BJ (cell line): ENCODE data around the gene NRN1L. TPM values are rescaled to one million over a fixed set of nuclear protein-coding genes. Genes with fewer than 3 reads are reported as not detected.

Experiments
- CTCF ChIA-PET: fragments of 350-600 bp; formaldehyde crosslinking; extraction: SDS; loops from one replicate; lab custom pipeline; 2021; ENCODE audit warnings: antibody characterized with exemption, inconsistent platforms; lab: Yijun Ruan, JAX
- POLR2A ChIA-PET: fragments of 300-600 bp; sonication (Branson Sonifier 250); formaldehyde crosslinking; extraction: SDS; loops from one replicate; lab custom pipeline; 2021; ENCODE audit warnings: antibody characterized with exemption; lab: Charles Lee
- DNase-seq: peaks from one replicate; pipeline ENCODE4 v3.0.0-alpha.2; 2011; ENCODE audit warnings: low read depth
- H3K27me3 ChIP-seq: 2 replicates; pipeline ENCODE4 v1.6.0; 2011; ENCODE audit warnings: low read length; ENCODE audit not compliant: control insufficient read depth, insufficient read depth
- H3K36me3 ChIP-seq: 2 replicates; pipeline ENCODE4 v1.5.1; 2011; ENCODE audit warnings: low read length; ENCODE audit not compliant: control insufficient read depth, insufficient read depth
- H3K4me3 ChIP-seq: 2 replicates; pipeline ENCODE4 v1.5.1; 2011; ENCODE audit warnings: low read depth, mild to moderate bottlenecking, control low read depth, low read length
- polyA plus RNA-seq: library from polyadenylated mRNA; depleted of rRNA; stranded (reverse); fragments of >200 nt; gene quantifications from 2 replicates; pipeline ENCODE4 v1.2.3, GENCODE V29; 2011
- TF ChIP-seq, protein P1 (sequence below): IDR thresholded peaks from 2 replicates; pipeline ENCODE4 v1.5.1; 2011; ENCODE audit warnings: low read depth, mild to moderate bottlenecking, control low read depth, inconsistent platforms, low read length, moderate library complexity; ENCODE audit not compliant: insufficient read depth

NRN1L gene
- polyA plus RNA-seq, 1 experiment: 0.27 TPM

DNA sequence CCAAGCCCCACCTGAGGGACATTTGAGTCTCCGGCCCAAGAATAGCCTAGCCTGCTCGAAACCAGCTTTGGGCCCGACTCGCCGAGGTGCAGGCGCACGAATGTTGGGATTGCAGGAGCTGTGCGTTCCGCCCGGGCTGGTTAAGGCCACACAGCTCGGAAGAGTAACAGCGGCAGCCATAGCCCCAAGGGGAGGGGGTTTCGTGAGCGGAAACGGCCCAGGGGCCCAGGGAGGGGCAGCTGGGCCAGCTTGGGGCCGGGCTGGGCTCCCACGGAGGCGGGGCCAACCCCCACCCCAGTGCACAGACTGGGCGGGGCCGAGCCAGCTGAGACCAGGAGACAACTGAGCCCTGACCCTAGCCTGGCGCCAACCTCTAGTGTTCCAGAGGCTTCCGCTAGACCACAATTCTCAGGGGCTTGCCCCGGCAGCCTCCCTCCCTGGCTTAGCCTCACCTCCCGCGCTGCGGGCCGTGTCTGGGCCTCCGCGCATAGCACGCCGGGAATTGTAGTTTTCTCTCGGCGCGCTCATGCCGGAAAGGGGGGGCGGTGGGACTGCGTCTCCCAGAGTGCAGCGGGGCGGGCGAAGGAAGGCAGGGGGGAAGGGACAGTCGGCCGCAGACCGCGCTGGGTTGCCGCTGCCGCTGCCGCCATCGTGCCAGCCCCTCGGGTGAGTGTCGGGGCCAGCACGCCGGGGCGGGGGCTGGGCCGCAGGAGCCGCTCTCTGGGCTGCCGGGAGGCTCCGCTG is 38.2 kb upstream of the NRN1L start, which contains the start of gene NUTF2:
NUTF2 (plus strand) TSS at position 614 of the 744 bp plus-strand sequence. CDS start 18,198 bp downstream, outside the sequence.
- ChIA-PET CTCF (interaction anchor here (1.2 to 2.9 kb wide), 4 partner anchors 30 to 325 kb away, joined by 4 to 11 read pairs (median 8); partner anchors contain the start of gene NRN1L), POLR2A (no interaction called here)
- H3K27me3 ChIP-seq: no peaks in the 10 kb centered on the region
- TF ChIP-seq, protein P1, sequence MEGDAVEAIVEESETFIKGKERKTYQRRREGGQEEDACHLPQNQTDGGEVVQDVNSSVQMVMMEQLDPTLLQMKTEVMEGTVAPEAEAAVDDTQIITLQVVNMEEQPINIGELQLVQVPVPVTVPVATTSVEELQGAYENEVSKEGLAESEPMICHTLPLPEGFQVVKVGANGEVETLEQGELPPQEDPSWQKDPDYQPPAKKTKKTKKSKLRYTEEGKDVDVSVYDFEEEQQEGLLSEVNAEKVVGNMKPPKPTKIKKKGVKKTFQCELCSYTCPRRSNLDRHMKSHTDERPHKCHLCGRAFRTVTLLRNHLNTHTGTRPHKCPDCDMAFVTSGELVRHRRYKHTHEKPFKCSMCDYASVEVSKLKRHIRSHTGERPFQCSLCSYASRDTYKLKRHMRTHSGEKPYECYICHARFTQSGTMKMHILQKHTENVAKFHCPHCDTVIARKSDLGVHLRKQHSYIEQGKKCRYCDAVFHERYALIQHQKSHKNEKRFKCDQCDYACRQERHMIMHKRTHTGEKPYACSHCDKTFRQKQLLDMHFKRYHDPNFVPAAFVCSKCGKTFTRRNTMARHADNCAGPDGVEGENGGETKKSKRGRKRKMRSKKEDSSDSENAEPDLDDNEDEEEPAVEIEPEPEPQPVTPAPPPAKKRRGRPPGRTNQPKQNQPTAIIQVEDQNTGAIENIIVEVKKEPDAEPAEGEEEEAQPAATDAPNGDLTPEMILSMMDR: no peak
- peak; percentile 52 for DNase-seq
- H3K4me3 ChIP-seq: peak within 1 kb of the TSS; percentile 69
- H3K36me3 ChIP-seq: no peaks in the 10 kb centered on the region

DNA sequence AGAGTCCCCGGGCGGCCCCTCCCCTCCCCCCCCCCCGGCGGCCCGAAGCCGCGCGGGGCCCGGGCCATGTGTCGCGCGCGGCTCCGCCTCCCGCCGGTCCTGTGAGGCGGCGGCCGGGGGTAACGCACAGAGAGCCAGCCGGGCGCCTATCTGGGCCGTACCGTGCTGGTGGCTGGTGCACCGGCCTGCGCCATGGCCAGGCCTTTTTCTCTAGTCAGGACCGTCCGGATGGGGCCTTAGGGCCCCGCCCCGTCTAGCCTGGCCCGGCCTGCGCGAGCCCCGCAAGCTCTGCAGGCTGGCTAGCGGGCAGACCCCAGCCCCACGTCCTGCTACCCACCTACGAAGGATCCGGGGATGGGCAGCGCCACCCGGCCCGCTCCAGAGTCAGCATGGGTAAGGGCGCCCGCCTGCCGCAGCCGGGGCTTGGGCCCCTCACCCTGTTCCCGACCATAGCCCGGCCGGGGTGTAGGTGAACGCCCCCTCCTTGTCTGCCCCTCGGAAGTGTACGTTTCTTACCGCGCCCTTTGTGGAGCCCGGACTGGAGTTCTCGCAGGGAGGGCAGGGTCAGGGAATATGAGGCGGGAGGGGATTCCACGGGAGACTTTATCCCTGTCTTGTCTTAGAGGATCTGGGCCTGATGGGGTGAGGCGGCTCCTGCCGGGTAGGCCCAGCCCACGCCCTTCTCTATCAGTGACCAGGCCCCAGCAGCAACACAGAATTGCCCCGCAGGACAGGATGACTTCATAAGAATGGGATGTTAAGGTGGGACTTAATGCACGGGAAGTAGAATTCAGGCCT is 37.4 kb upstream of the NRN1L start, which contains the start of gene CENPT:
CENPT (minus strand) TSS at position 630 of the 798 bp plus-strand sequence. CDS start 13,834 bp downstream, outside the sequence.
- TF ChIP-seq, protein P1: no peak
- ChIA-PET CTCF (interaction anchor here (1.2 kb wide), 1 partner anchor 14 kb away, joined by 5 read pairs; no protein-coding TSS in a partner anchor), POLR2A (no interaction called here)
- peak within 1 kb of the TSS; percentile 69 for H3K4me3 ChIP-seq
- H3K36me3 ChIP-seq: no peaks in the 10 kb centered on the region
- no peak for DNase-seq
- H3K27me3 ChIP-seq: no peaks in the 10 kb centered on the region

DNA sequence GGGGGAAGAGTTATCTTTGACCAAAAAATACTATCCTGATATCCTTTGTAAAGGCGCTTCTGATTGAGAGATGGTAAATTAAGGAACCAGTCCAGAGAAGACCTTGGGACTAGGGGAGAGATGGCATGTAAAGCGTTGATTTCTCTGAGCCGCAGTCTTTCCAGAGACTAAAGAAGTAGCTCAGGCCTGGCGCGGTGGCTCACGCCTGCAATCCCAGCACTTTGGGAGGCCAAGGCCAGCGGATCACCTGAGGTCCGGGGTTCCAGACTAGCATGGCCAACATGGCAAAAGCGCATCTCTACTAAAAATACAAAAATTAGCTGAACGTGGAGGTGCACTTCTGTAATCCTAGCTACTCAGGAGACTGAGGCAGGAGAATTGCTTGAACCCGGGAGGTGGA is 36.6 kb upstream of the NRN1L start:
- ChIA-PET CTCF (interaction anchor here (0.6 to 1.2 kb wide), 4 partner anchors 14 to 327 kb away, joined by 3 to 5 read pairs (median 4); partner anchors contain the start of gene NRN1L), POLR2A (no interaction called here)

GRCh38 chr16:67853670-67854069 is 31.0 kb upstream of the NRN1L start:
- Histone ChIP-seq H3K36me3 (peaks cover 1% of the 10 kb centered on the region; the same call in 1 of the 2 replicates), H3K4me3 (no peak overlapping the region), H3K27me3 (no peaks in the 10 kb centered on the region)
- ChIA-PET CTCF (no interaction called here), POLR2A (no interaction called here)
- TF ChIP-seq, protein P1: no peak
- no peak for DNase-seq

More for the DNA sequence above, 36.6 kb upstream of the NRN1L start:
- DNase-seq: no peak
- TF ChIP-seq, protein P1: no peak
- no peaks in the 10 kb centered on the region for H3K27me3 ChIP-seq
- H3K4me3 ChIP-seq: peak overlapping the region; percentile 69
- no peaks in the 10 kb centered on the region for H3K36me3 ChIP-seq

- no peak for DNase-seq
- ChIA-PET CTCF (interaction anchor here (0.8 to 4.8 kb wide), 2 partner anchors 28 to 335 kb away, joined by 5 to 17 read pairs; partner anchors contain the start of gene NRN1L), POLR2A (no interaction called here)
- H3K27me3 ChIP-seq: no peaks in the 10 kb centered on the region
- H3K36me3 ChIP-seq: peaks cover 1% of the 10 kb centered on the region; the same call in 1 of the 2 replicates
- no peak overlapping the region for H3K4me3 ChIP-seq
- TF ChIP-seq, protein P1: no peak
These were observed 28.9 kb upstream of the NRN1L start for GRCh38 chr16:67855789-67856188.
